CD4-positive, CD25-positive, alpha-beta regulatory T cell (primary cell): ENCODE data around the gene NRTN. TPM values are rescaled to one million over a fixed set of nuclear protein-coding genes. Genes with fewer than 3 reads are reported as not detected.

Source experiments
- ATAC-seq, 2 donors: fragments of 150-1000 bp; cut with Tn5 transposase; one replicate each; pipeline ENCODE4 v1.10.0; 2021; ENCODE audit warnings: low read depth in 2 of 2, moderate number of reproducible peaks in 2 of 2, moderate library complexity in 1 of 2
- DNase-seq, 3 donors: peaks; one replicate each; pipeline versions ENCODE4 v3.0.0 to v3.0.0-alpha.2; 2012 to 2022; ENCODE audit warnings: mixed read lengths in 1 of 3
- H3K27ac ChIP-seq: one replicate; pipeline ENCODE4 v1.7.0; 2013; ENCODE audit warnings: mild to moderate bottlenecking, low read length; ENCODE audit not compliant: insufficient read depth, poor library complexity, severe bottlenecking
- H3K27me3 ChIP-seq: one replicate; pipeline ENCODE4 v1.7.0; 2013; ENCODE audit warnings: low read length; ENCODE audit not compliant: control insufficient read depth, insufficient read depth
- H3K36me3 ChIP-seq: one replicate; pipeline ENCODE4 v1.7.0; 2013; ENCODE audit warnings: mild to moderate bottlenecking, low read length, moderate library complexity; ENCODE audit not compliant: control insufficient read depth, insufficient read depth
- H3K4me1 ChIP-seq: 2 replicates; pipeline ENCODE4 v1.7.0; 2013; ENCODE audit warnings: mild to moderate bottlenecking, low read length; ENCODE audit not compliant: insufficient read depth, control insufficient read depth, poor library complexity, severe bottlenecking
- H3K4me3 ChIP-seq: one replicate; pipeline ENCODE4 v1.7.0; 2013; ENCODE audit warnings: low read depth, mild to moderate bottlenecking, low read length, moderate library complexity
- H3K9me3 ChIP-seq, 2 experiments: 1 replicate in 1 of 2; 2 replicates in 1 of 2; pipeline ENCODE4 v1.7.0; 2013; ENCODE audit warnings: low read length in 2 of 2, mild to moderate bottlenecking in 1 of 2, moderate library complexity in 1 of 2; ENCODE audit not compliant: control insufficient read depth in 2 of 2
- H3K27ac Mint-ChIP-seq, 3 donors: one replicate each; pipeline ENCODE4 v1.8.0; 2020 to 2022; ENCODE audit warnings: mild to moderate bottlenecking in 3 of 3, mixed read lengths in 3 of 3, moderate library complexity in 2 of 3
- H3K27me3 Mint-ChIP-seq: one replicate; pipeline ENCODE4 v1.8.0; 2022; ENCODE audit warnings: mild to moderate bottlenecking, mixed read lengths
- H3K36me3 Mint-ChIP-seq: one replicate; pipeline ENCODE4 v1.8.0; 2020; ENCODE audit warnings: mixed read lengths
- H3K4me1 Mint-ChIP-seq, 4 donors: one replicate each; pipeline ENCODE4 v1.8.0; 2020 to 2022; ENCODE audit warnings: mixed read lengths in 4 of 4, mild to moderate bottlenecking in 1 of 4
- H3K4me3 Mint-ChIP-seq, 4 donors: one replicate each; pipeline ENCODE4 v1.8.0; 2020 to 2022; ENCODE audit warnings: mild to moderate bottlenecking in 4 of 4, mixed read lengths in 4 of 4, moderate library complexity in 3 of 4
- H3K9me3 Mint-ChIP-seq, 7 donors: one replicate each; pipeline ENCODE4 v1.8.0; 2020 to 2022; ENCODE audit warnings: mixed read lengths in 7 of 7, mild to moderate bottlenecking in 3 of 7, moderate library complexity in 2 of 7
- polyA plus RNA-seq, 4 donors: library from polyadenylated mRNA; unstranded; fragments of 300-500 nt; fragmentation: Illumina TruSeq; gene quantifications; one replicate each; pipeline ENCODE4 v1.2.3, GENCODE V29; 2021
- total RNA-seq: library from RNA; stranded (reverse); gene quantifications from one replicate; pipeline ENCODE4 v1.2.3, GENCODE V29; 2022

NRTN gene
- total and polyA plus RNA-seq, 5 donors from 2014 or later, result 0.21 to 0.68 TPM; not detected in 3

DNA sequence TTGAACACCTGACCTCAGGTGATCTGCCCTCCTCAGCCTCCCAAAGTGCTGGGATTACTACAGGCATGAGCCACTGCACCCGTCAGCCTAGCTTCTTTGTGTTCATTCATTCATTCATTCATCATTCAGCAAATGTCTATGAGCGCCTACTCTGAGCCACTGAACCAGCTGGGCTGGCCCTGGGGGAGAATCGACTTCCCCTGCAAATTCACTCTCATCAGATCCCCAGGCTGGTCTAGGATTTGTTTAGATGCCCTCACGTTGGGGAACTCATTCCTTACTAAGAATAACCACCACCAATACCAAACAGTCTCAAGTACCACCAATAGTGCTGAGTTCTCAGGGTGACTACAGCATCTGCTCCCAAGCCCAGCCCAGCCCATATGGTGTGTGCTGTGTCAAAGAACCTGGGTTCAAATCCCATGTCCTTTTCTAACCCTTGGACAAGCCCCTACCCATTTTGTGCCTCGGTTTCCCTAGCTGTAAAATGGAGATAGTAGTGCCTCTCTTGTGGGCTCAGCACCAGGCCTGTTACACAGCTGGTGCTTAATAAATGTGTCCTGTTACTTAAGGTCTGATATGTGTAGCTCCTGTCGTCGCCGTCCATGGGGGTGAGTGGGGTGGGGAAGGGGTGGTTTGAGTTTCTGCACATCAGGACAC lies 16.8 kb downstream of the NRTN start:
- peaks cover 0 to 5% (median 0%) of the 10 kb centered on the region in 7 donors for H3K9me3 Mint-ChIP-seq
- H3K4me1 Mint-ChIP-seq, result peaks cover 0 to 2% (median 0%) of the 10 kb centered on the region in 4 donors
- no peaks in the 10 kb centered on the region for H3K36me3 Mint-ChIP-seq
- H3K27ac Mint-ChIP-seq, result no peak overlapping the region
- no peak overlapping the region for H3K4me3 Mint-ChIP-seq
- H3K9me3 ChIP-seq, result no peaks in the 10 kb centered on the region
- DNase-seq (no peak), ATAC-seq (no peak)
- no peaks in the 10 kb centered on the region for H3K27me3 ChIP-seq
- peaks cover 4% of the 10 kb centered on the region for H3K27me3 Mint-ChIP-seq
- H3K4me3 ChIP-seq, result no peak overlapping the region
- H3K27ac ChIP-seq, result no peak overlapping the region
- H3K36me3 ChIP-seq, result no peaks in the 10 kb centered on the region
- H3K4me1 ChIP-seq, result no peaks in the 10 kb centered on the region

GRCh38 chr19:5822181-5822844 lies 17.4 kb downstream of the NRTN start:
- Mint-ChIP-seq H3K36me3 (no peaks in the 10 kb centered on the region), H3K27ac (no peak overlapping the region), H3K4me3 (peak overlapping the region in 1 of 4 donors; percentile 44), H3K4me1 (peaks cover 0 to 9% (median 3%) of the 10 kb centered on the region in 4 donors), H3K27me3 (peaks cover 4% of the 10 kb centered on the region), H3K9me3 (peaks cover 0 to 5% (median 2%) of the 10 kb centered on the region in 7 donors)
- H3K27me3 ChIP-seq, result no peaks in the 10 kb centered on the region
- H3K9me3 ChIP-seq, result no peaks in the 10 kb centered on the region
- DNase-seq (no peak), ATAC-seq (no peak)
- no peaks in the 10 kb centered on the region for H3K36me3 ChIP-seq
- no peaks in the 10 kb centered on the region for H3K4me1 ChIP-seq
- H3K4me3 ChIP-seq, result no peak overlapping the region
- H3K27ac ChIP-seq, result no peak overlapping the region

DNA sequence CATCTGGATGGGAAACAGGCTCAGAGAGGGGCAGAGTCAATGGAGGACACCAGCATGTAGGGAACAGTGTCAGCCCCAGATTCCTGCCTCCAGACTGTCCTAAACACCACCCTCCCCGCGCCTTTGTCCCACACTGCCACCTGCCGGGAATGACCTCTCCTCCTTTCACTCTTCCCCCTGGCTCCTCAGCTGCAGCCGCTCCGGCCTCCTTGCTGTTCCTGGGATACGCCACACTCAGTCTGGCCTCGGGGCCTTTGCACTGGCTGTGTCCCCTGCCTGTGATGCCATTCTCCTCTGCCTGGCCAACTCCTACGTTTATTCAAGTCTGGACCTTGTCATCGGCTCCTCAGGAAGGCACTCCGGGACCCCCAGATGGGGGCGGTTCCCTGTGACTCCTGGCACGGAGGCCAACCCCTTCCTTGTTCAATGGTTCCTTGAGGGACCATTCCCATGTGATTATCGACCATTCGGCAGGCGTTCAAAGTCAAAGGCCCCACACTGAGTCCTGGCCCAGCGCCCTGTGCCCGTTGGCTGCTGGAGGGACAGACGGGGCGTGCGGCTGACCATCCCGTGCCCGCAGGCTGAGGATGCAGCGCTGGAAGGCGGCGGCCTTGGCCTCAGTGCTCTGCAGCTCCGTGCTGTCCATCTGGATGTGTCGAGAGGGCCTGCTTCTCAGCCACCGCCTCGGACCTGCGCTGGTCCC lies 18.9 kb downstream of the NRTN start:
- H3K4me3 Mint-ChIP-seq, result no peak overlapping the region
- ATAC-seq (no peak), DNase-seq (no peak)
- no peak overlapping the region for H3K27ac Mint-ChIP-seq
- H3K36me3 Mint-ChIP-seq, result no peaks in the 10 kb centered on the region
- Histone ChIP-seq H3K36me3 (no peaks in the 10 kb centered on the region), H3K27me3 (no peaks in the 10 kb centered on the region), H3K4me3 (no peak overlapping the region), H3K9me3 (no peaks in the 10 kb centered on the region), H3K4me1 (peaks cover 7% of the 10 kb centered on the region), H3K27ac (no peak overlapping the region)
- H3K27me3 Mint-ChIP-seq, result peaks cover 4% of the 10 kb centered on the region
- H3K4me1 Mint-ChIP-seq, result peaks cover 0 to 13% (median 3%) of the 10 kb centered on the region in 4 donors
- H3K9me3 Mint-ChIP-seq, result peaks cover 0 to 5% (median 2%) of the 10 kb centered on the region in 7 donors

GRCh38 chr19:5824751-5825150 lies 19.9 kb downstream of the NRTN start:
- no peaks in the 10 kb centered on the region for H3K27me3 ChIP-seq

DNA sequence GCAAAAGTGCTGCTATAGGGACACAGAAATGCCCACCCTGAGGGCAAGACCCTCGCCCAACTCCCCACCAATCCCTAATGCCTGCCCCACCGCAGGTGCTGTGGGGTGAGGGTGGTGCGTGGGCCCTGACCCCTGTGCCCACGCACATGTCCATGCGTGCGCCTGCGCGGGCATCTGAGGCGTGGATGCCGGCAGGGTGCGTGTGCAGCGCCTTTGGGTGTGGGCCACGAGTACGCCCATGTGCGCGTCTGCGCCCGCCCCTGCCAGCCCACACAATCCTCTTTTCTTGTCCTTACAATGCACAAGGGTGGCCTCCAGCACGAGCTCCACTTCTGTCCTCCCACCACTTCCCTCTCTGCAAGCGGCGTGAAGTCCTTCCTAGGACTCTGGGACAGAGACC lies 20.3 kb downstream of the NRTN start:
- no peaks in the 10 kb centered on the region for H3K9me3 ChIP-seq
- H3K27me3 ChIP-seq, result no peaks in the 10 kb centered on the region
- H3K4me3 ChIP-seq, result no peak overlapping the region
- H3K4me1 ChIP-seq, result peaks cover 15% of the 10 kb centered on the region
- Mint-ChIP-seq H3K9me3 (peaks cover 0 to 5% (median 2%) of the 10 kb centered on the region in 7 donors), H3K27me3 (peaks cover 4% of the 10 kb centered on the region), H3K4me3 (peak overlapping the region in 1 of 4 donors; percentile 70), H3K27ac (no peak overlapping the region), H3K36me3 (no peaks in the 10 kb centered on the region), H3K4me1 (peaks cover 0 to 13% (median 4%) of the 10 kb centered on the region in 4 donors)
- no peak overlapping the region for H3K27ac ChIP-seq
- DNase-seq, result no peak
- H3K36me3 ChIP-seq, result no peaks in the 10 kb centered on the region
- no peak for ATAC-seq

More at GRCh38 chr19:5824751-5825150, 19.9 kb downstream of the NRTN start:
- Histone ChIP-seq H3K4me1 (peaks cover 15% of the 10 kb centered on the region), H3K4me3 (no peak overlapping the region), H3K27ac (no peak overlapping the region), H3K9me3 (no peaks in the 10 kb centered on the region), H3K36me3 (no peaks in the 10 kb centered on the region)
- no peaks in the 10 kb centered on the region for H3K36me3 Mint-ChIP-seq
- ATAC-seq (no peak), DNase-seq (no peak)
- peaks cover 0 to 5% (median 2%) of the 10 kb centered on the region in 7 donors for H3K9me3 Mint-ChIP-seq
- peaks cover 4% of the 10 kb centered on the region for H3K27me3 Mint-ChIP-seq
- H3K27ac Mint-ChIP-seq, result no peak overlapping the region
- H3K4me1 Mint-ChIP-seq, result peaks cover 0 to 13% (median 4%) of the 10 kb centered on the region in 4 donors
- no peak overlapping the region for H3K4me3 Mint-ChIP-seq

DNA sequence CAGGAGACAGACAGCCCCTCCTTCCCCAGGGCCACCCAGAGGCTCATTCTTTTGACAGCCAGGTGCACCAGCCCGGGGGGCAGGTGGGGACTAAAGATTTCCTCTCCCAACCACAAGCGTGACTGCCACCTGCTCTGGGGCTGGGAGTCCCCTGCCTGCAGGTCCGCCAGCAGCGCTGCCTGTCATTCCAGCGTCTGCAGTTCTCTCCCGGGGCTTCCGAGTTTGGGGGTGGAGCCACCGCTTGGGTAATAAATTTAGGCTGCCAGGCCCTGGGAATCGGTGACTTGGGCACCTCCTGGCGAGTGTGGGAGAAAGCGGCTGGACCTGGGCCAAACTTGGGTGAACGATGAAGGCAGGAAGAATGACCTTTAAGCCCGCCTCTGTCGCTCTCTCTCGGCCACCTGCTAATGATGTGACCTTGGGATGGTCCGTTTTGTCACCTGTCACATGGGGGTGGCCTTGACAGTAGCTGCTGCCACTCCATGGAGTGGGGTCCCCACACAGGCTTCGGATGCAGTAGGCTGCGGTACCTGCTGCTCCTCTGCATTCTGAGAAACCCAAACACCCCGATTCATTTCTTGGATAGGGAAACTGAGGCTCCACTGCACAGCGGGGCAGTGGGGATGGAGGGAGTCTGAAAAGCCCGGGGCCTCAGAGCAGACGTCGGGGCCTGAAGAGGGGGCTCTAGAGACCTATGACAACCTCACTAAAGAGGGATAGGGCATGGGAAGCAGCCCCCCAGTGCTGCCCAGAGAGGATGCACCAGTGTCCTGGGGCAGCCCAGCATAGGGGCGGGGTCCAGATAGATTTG lies 21.9 kb downstream of the NRTN start:
- Mint-ChIP-seq H3K4me1 (peaks cover 0 to 13% (median 4%) of the 10 kb centered on the region in 4 donors), H3K36me3 (no peaks in the 10 kb centered on the region), H3K27me3 (no peaks in the 10 kb centered on the region), H3K9me3 (peaks cover 0 to 5% (median 0%) of the 10 kb centered on the region in 7 donors), H3K4me3 (peak overlapping the region; percentile 85 to 92 (median 87)), H3K27ac (peak overlapping the region; percentile 79 to 93 (median 92))
- ATAC-seq (no peak), DNase-seq (peak in 1 of 3 donors; percentile 21)
- Histone ChIP-seq H3K27ac (no peak overlapping the region), H3K4me3 (no peak overlapping the region), H3K4me1 (peaks cover 15% of the 10 kb centered on the region), H3K27me3 (no peaks in the 10 kb centered on the region), H3K9me3 (no peaks in the 10 kb centered on the region), H3K36me3 (no peaks in the 10 kb centered on the region)

GRCh38 chr19:5827342-5827890 lies 22.5 kb downstream of the NRTN start:
- peaks cover 0 to 5% (median 0%) of the 10 kb centered on the region in 7 donors for H3K9me3 Mint-ChIP-seq
- DNase-seq, result no peak
- Histone ChIP-seq H3K27ac (peak overlapping the region; percentile 23), H3K4me1 (peaks cover 15% of the 10 kb centered on the region), H3K9me3 (no peaks in the 10 kb centered on the region), H3K36me3 (no peaks in the 10 kb centered on the region), H3K27me3 (no peaks in the 10 kb centered on the region), H3K4me3 (no peak overlapping the region)
- H3K36me3 Mint-ChIP-seq, result no peaks in the 10 kb centered on the region
- no peaks in the 10 kb centered on the region for H3K27me3 Mint-ChIP-seq
- H3K4me3 Mint-ChIP-seq, result peak overlapping the region; percentile 85 to 92 (median 87)
- H3K4me1 Mint-ChIP-seq, result peaks cover 0 to 13% (median 4%) of the 10 kb centered on the region in 4 donors
- H3K27ac Mint-ChIP-seq, result peak overlapping the region; percentile 79 to 93 (median 92)
- no peak for ATAC-seq
